Keratinocyte (primary cell): ENCODE measurements around the gene OAS3. TPM values are rescaled to one million over a fixed set of nuclear protein-coding genes. Genes with fewer than 3 reads are reported as not detected.

Source experiments
- DNase-seq: peaks from one replicate; pipeline ENCODE4 v3.0.0-alpha.2; 2011; ENCODE audit warnings: low read depth, missing footprints, low spot score
- FAIRE-seq: peaks from 2 replicates; lab custom pipeline; 2011; peaks lifted over from hg19 to GRCh38; lab: Jason Lieb, UNC
- H2AFZ ChIP-seq: 2 replicates; pipeline ENCODE4 v1.6.0; 2012; ENCODE audit warnings: low read length, control low read depth, inconsistent platforms; ENCODE audit not compliant: control insufficient read depth
- H3K27ac ChIP-seq: 2 replicates; pipeline ENCODE4 v1.5.1; 2011; ENCODE audit warnings: low read length; ENCODE audit not compliant: control insufficient read depth, insufficient read depth
- H3K27me3 ChIP-seq: 3 replicates; pipeline ENCODE4 v1.6.0; 2011; ENCODE audit warnings: low read length; ENCODE audit not compliant: control insufficient read depth, insufficient read depth; ENCODE audit errors: extremely low read depth
- H3K36me3 ChIP-seq, 2 experiments: 2 replicates in 1 of 2; 3 replicates in 1 of 2; pipeline ENCODE4 v1.5.1; 2011; ENCODE audit warnings: low read length in 2 of 2, mild to moderate bottlenecking in 1 of 2; ENCODE audit not compliant: control insufficient read depth in 2 of 2, insufficient read depth in 2 of 2; ENCODE audit errors: extremely low read depth in 1 of 2
- H3K4me1 ChIP-seq: 3 replicates; pipeline ENCODE4 v1.5.1; 2011; ENCODE audit warnings: low read length; ENCODE audit not compliant: control insufficient read depth, insufficient read depth; ENCODE audit errors: extremely low read depth
- H3K4me2 ChIP-seq: 3 replicates; pipeline ENCODE4 v1.6.0; 2011; ENCODE audit warnings: low read depth, low read length; ENCODE audit not compliant: control insufficient read depth, insufficient read depth; ENCODE audit errors: extremely low read depth
- H3K4me3 ChIP-seq, 3 experiments: fragments of 200-600 bp in 1 of 3; sonication (generic) in 1 of 3; 2 replicates in 2 of 3; 3 replicates in 1 of 3; pipeline ENCODE4 v1.5.1; 2011 to 2016; ENCODE audit warnings: low read length in 3 of 3, mild to moderate bottlenecking in 3 of 3, control low read depth in 2 of 3, inconsistent platforms in 1 of 3, low read depth in 1 of 3, mixed read lengths in 1 of 3, mixed run types in 1 of 3, moderate library complexity in 1 of 3; ENCODE audit not compliant: control insufficient read depth in 2 of 3, insufficient read depth in 2 of 3; ENCODE audit errors: extremely low read depth in 1 of 3
- H3K79me2 ChIP-seq: 2 replicates; pipeline ENCODE4 v1.6.0; 2012; ENCODE audit warnings: low read length; ENCODE audit not compliant: control insufficient read depth, insufficient read depth
- H3K9ac ChIP-seq: 3 replicates; pipeline ENCODE4 v1.6.0; 2011; ENCODE audit warnings: low read length; ENCODE audit not compliant: control insufficient read depth, insufficient read depth; ENCODE audit errors: extremely low read depth
- H3K9me1 ChIP-seq: 3 replicates; pipeline ENCODE4 v1.6.0; 2011; ENCODE audit warnings: low read length; ENCODE audit not compliant: control insufficient read depth, insufficient read depth; ENCODE audit errors: extremely low read depth
- H3K9me3 ChIP-seq: 2 replicates; pipeline ENCODE4 v1.5.1; 2012; ENCODE audit warnings: low read depth, low read length; ENCODE audit not compliant: control insufficient read depth
- H4K20me1 ChIP-seq: 3 replicates; pipeline ENCODE4 v1.6.0; 2011; ENCODE audit warnings: low read length; ENCODE audit not compliant: control insufficient read depth, insufficient read depth; ENCODE audit errors: extremely low read depth
- EZH2 ChIP-seq: IDR thresholded peaks from one replicate; pipeline ENCODE4 v1.6.1; 2012; ENCODE audit warnings: inconsistent platforms, mild to moderate bottlenecking, low read length, moderate library complexity
- dilution Hi-C: fragments of 300-500 bp; cut with MboI; formaldehyde crosslinking; loops from one replicate; pipeline ENCODE4 v1.7.0; 2020; ENCODE audit warnings: low sequenced_read_pairs; ENCODE audit not compliant: extremely low pct_ligation_motif_present
- polyA plus RNA-seq, 5 experiments: library from polyadenylated mRNA; depleted of rRNA in 3 of 5; stranded (reverse) in 3 of 5; stranded (forward) in 1 of 5; unstranded in 1 of 5; fragments of >200 nt; gene quantifications; 1 replicate in 1 of 5; 2 replicates in 3 of 5; 3 replicates in 1 of 5; pipeline versions ENCODE4 v1.2.1 to v1.2.3, GENCODE V29; 2011 to 2012; ENCODE audit warnings: missing spikeins in 2 of 5, low read depth in 1 of 5, low replicate concordance in 1 of 5
- TF ChIP-seq, protein P1 (sequence below), 3 experiments: IDR thresholded peaks in 1 of 3; conservative IDR thresholded peaks in 1 of 3; optimal IDR thresholded peaks in 1 of 3; 2 replicates in 2 of 3; 3 replicates in 1 of 3; pipeline versions ENCODE3 to v1.5.1; 2011; ENCODE audit warnings: low read length in 3 of 3, mild to moderate bottlenecking in 3 of 3, moderate library complexity in 2 of 3, control low read depth in 1 of 3, inconsistent platforms in 1 of 3; ENCODE audit not compliant: insufficient read depth in 2 of 3; ENCODE audit errors: extremely low read depth in 1 of 3

The OAS3 gene
- polyA plus RNA-seq, 1 donor (not counting 4 experiments of a cell fraction or from before 2014, with no cell fraction given) = 59.2 TPM

DNA sequence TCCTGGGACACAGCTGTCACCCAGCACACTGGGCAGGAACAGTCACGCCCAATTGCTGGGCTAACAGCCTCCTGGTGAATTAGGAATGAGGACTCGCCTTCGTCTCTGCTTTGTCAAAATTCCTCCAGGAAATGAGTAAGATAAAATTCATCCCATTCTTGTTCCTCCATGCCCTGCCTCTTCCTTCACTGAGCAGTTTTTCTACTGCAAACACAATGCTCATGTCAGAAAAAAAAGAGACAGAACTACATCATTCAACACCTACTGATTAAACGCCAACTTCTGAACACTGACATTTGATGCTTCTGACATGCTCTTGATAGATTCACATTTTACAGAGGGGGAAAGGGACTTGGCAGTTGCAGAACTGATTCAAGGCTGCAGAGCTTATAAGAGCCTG is 80.8 kb downstream of the OAS3 start:
- dilution Hi-C loops = no loop called here
- no peaks in the 10 kb centered on the region for H3K27me3 ChIP-seq
- no peaks in the 10 kb centered on the region for H3K9me1 ChIP-seq
- H3K9me3 ChIP-seq = no peaks in the 10 kb centered on the region
- H3K27ac ChIP-seq = no peak overlapping the region
- no peak for TF ChIP-seq EZH2
- TF ChIP-seq, protein P1, sequence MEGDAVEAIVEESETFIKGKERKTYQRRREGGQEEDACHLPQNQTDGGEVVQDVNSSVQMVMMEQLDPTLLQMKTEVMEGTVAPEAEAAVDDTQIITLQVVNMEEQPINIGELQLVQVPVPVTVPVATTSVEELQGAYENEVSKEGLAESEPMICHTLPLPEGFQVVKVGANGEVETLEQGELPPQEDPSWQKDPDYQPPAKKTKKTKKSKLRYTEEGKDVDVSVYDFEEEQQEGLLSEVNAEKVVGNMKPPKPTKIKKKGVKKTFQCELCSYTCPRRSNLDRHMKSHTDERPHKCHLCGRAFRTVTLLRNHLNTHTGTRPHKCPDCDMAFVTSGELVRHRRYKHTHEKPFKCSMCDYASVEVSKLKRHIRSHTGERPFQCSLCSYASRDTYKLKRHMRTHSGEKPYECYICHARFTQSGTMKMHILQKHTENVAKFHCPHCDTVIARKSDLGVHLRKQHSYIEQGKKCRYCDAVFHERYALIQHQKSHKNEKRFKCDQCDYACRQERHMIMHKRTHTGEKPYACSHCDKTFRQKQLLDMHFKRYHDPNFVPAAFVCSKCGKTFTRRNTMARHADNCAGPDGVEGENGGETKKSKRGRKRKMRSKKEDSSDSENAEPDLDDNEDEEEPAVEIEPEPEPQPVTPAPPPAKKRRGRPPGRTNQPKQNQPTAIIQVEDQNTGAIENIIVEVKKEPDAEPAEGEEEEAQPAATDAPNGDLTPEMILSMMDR (optimal IDR thresholded peaks at IDR 0.05 in 1 of 3, IDR thresholded peaks at IDR 0.05 in 1 of 3, conservative IDR thresholded peaks at IDR 0.05 in 1 of 3; ENCODE audit: extremely low read depth in 1 of 3, insufficient read depth in 2 of 3, low read length in 3 of 3) = no peak
- DNase-seq (no peak), FAIRE-seq (peak; percentile 95)
- peak overlapping the region; percentile 50 for H2AFZ ChIP-seq
- H3K79me2 ChIP-seq = no peaks in the 10 kb centered on the region
- no peaks in the 10 kb centered on the region for H4K20me1 ChIP-seq
- H3K4me2 ChIP-seq = peak overlapping the region; percentile 68
- H3K36me3 ChIP-seq = no peaks in the 10 kb centered on the region
- H3K9ac ChIP-seq = no peak overlapping the region
- peaks cover 18% of the 10 kb centered on the region for H3K4me1 ChIP-seq
- peak overlapping the region in 1 of 3 experiments; percentile 24 for H3K4me3 ChIP-seq

DNA sequence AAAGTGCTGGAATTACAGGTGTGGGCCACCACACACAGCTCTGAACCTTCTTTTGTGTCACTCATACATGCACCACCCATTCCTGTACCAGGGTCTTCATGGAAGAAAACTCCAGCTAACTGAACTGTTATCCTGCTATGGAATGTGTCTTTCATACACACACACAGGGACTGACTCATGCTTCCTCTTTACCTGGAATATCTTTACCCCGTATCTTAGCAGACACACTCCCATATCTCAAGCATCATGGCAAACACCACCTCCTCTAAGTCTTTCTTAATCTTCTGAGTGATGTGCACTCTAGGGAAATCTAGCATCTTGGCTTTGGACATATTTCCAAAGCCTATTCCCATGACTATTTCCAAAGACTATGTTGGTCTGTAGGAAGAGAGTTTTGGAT is 83.2 kb downstream of the OAS3 start:
- TF ChIP-seq, protein P1 (optimal IDR thresholded peaks at IDR 0.05 in 1 of 3, IDR thresholded peaks at IDR 0.05 in 1 of 3, conservative IDR thresholded peaks at IDR 0.05 in 1 of 3; ENCODE audit: extremely low read depth in 1 of 3, insufficient read depth in 2 of 3, low read length in 3 of 3) = no peak
- no peak for TF ChIP-seq EZH2
- H3K79me2 ChIP-seq = no peaks in the 10 kb centered on the region
- H3K4me1 ChIP-seq = peaks cover 18% of the 10 kb centered on the region
- no peaks in the 10 kb centered on the region for H3K9me3 ChIP-seq
- no peak overlapping the region for H2AFZ ChIP-seq
- DNase-seq = no peak
- FAIRE-seq = peak; percentile 46
- H3K4me3 ChIP-seq = no peak overlapping the region
- no peaks in the 10 kb centered on the region for H3K27me3 ChIP-seq
- H3K9ac ChIP-seq = no peak overlapping the region
- no peaks in the 10 kb centered on the region for H3K36me3 ChIP-seq
- no peak overlapping the region for H3K27ac ChIP-seq
- dilution Hi-C loops = no loop called here
- H3K9me1 ChIP-seq = no peaks in the 10 kb centered on the region
- no peaks in the 10 kb centered on the region for H4K20me1 ChIP-seq
- no peak overlapping the region for H3K4me2 ChIP-seq

Other genes with a start within 250 kb of the OAS3 start
- gene RPH3A, start 146.7 kb upstream of the OAS3 start, polyA plus RNA-seq = not detected in 3 replicates
- gene OAS1, start 31.5 kb upstream of the OAS3 start, polyA plus RNA-seq = 88.3 to 102 TPM (median 95.0 TPM) in 3 replicates
- 88.1 to 106 TPM (median 92.7 TPM) in 3 replicates for gene OAS2, start 40.0 kb downstream of the OAS3 start, polyA plus RNA-seq
- not detected in 3 replicates for gene DTX1, start 118.3 kb downstream of the OAS3 start, polyA plus RNA-seq
- 0.05 to 0.17 TPM (median 0.06 TPM) in 3 replicates for gene RASAL1, start 197.3 kb downstream of the OAS3 start, polyA plus RNA-seq
- not detected in 3 replicates for gene CFAP73, start 211.2 kb downstream of the OAS3 start, polyA plus RNA-seq
- gene DDX54, start 247.0 kb downstream of the OAS3 start, polyA plus RNA-seq = 42.1 to 47.3 TPM (median 44.6 TPM) in 3 replicates
- gene RITA1, start 247.2 kb downstream of the OAS3 start, polyA plus RNA-seq = 11.8 to 14.5 TPM (median 14.5 TPM) in 3 replicates